Measurements from ENCODE around the gene TECTA. TPM values are rescaled to one million over a fixed set of nuclear protein-coding genes. Genes with fewer than 3 reads are reported as not detected.

The TECTA gene
- total and polyA plus RNA-seq, 2 experiments from 2014 or later, result 0.17 to 0.50 TPM

DNA sequence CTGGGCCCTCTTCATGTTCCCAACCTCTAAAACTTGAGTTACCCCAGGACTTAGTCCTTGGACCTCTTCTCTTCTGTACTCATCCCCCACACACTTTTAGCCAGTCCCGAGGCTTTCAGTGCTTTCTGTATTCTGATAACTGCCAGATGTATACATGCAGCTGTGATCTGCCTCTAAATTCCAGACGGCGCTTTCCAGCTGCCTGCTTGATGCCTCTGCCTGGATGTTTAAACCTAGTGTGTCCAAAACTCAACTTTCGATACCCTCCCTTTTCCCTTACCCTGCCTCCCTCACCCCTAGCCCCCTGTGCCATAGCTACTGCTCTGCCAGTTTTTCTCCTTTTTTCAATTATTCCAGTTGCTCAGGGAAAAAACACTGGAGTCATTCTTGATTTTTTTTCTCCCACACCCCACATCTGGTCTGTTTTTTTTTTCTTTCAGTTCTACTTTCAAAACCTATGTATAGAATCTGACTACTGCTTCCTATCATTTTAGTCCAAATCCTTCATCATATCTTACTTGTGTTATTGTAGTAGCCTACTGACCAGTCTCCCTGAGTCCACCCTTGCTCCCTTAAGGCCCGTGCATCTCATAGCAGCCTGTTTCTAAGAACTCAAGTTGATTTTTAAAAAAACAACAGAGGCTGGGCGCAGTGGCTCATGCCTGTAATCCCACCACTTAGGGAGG is 32.9 kb upstream of the TECTA start:
- Histone ChIP-seq H2AFZ (no peak overlapping the region), H4K20me1 (ENCODE audit: insufficient read depth, poor library complexity, severe bottlenecking) (no peaks in the 10 kb centered on the region), H3K9me2 (replicated peaks; ENCODE audit: insufficient read depth) (no peaks in the 10 kb centered on the region), H3K4me3 (no peak overlapping the region), H3K79me2 (no peaks in the 10 kb centered on the region), H3K27ac (peak overlapping the region; percentile 91), H3K4me2 (peak overlapping the region; percentile 10), H3K36me3 (replicated peaks; ENCODE audit: insufficient read depth, low read depth) (no peaks in the 10 kb centered on the region), H3K4me1 (ENCODE audit: insufficient read depth) (peaks cover 26% of the 10 kb centered on the region), H3K27me3 (no peaks in the 10 kb centered on the region), H3K9me3 (ENCODE audit: low read depth) (no peaks in the 10 kb centered on the region)
- 60% methylated on average over 6 of the region's 6 CpGs for WGBS (ENCODE audit: low lambda C conversion rate, missing lambda C conversion rate)
- DNase-seq (ENCODE audit: low spot score), result peak; percentile 22
- TF ChIP-seq, protein P1, sequence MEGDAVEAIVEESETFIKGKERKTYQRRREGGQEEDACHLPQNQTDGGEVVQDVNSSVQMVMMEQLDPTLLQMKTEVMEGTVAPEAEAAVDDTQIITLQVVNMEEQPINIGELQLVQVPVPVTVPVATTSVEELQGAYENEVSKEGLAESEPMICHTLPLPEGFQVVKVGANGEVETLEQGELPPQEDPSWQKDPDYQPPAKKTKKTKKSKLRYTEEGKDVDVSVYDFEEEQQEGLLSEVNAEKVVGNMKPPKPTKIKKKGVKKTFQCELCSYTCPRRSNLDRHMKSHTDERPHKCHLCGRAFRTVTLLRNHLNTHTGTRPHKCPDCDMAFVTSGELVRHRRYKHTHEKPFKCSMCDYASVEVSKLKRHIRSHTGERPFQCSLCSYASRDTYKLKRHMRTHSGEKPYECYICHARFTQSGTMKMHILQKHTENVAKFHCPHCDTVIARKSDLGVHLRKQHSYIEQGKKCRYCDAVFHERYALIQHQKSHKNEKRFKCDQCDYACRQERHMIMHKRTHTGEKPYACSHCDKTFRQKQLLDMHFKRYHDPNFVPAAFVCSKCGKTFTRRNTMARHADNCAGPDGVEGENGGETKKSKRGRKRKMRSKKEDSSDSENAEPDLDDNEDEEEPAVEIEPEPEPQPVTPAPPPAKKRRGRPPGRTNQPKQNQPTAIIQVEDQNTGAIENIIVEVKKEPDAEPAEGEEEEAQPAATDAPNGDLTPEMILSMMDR (IDR thresholded peaks at IDR 0.05; ENCODE audit: poor library complexity), result no peak
- TF ChIP-seq EZH2phosphoT487 (IDR thresholded peaks at IDR 0.05; ENCODE audit: low read depth, severe bottlenecking, unreplicated experiment) (no peak), EZH2 (IDR thresholded peaks at IDR 0.05; ENCODE audit: borderline replicate concordance) (no peak)

DNA sequence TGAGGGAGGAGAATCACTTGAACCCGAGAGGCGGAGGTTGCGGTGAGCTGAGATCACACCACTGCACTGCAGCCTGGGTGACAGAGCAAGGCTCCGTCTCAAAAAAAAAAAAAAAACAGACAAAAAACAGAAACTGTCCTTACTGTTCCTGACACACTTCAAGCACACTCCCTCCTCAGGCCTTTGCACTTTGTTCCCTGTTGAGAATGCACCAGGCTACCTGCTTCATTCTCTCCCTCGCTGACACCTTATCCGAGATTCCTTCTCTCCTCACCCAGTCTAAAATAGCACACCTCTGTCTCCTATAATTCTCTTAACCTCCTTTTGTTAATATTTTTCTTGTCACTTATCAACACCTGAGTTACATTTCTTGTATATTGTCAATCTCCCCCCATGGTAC is 32.3 kb upstream of the TECTA start:
- H3K9me2 ChIP-seq (replicated peaks; ENCODE audit: insufficient read depth), result no peaks in the 10 kb centered on the region
- H3K4me1 ChIP-seq (ENCODE audit: insufficient read depth), result peaks cover 26% of the 10 kb centered on the region
- H3K9me3 ChIP-seq (ENCODE audit: low read depth), result no peaks in the 10 kb centered on the region
- TF ChIP-seq EZH2phosphoT487 (IDR thresholded peaks at IDR 0.05; ENCODE audit: low read depth, severe bottlenecking, unreplicated experiment) (no peak), EZH2 (IDR thresholded peaks at IDR 0.05; ENCODE audit: borderline replicate concordance) (no peak)
- TF ChIP-seq, protein P1 (IDR thresholded peaks at IDR 0.05; ENCODE audit: poor library complexity), result no peak
- no peaks in the 10 kb centered on the region for H4K20me1 ChIP-seq (ENCODE audit: insufficient read depth, poor library complexity, severe bottlenecking)
- H3K27me3 ChIP-seq, result no peaks in the 10 kb centered on the region
- H3K79me2 ChIP-seq, result no peaks in the 10 kb centered on the region
- H3K4me3 ChIP-seq, result no peak overlapping the region
- peak overlapping the region; percentile 91 for H3K27ac ChIP-seq
- no peaks in the 10 kb centered on the region for H3K36me3 ChIP-seq (replicated peaks; ENCODE audit: insufficient read depth, low read depth)
- no peak overlapping the region for H2AFZ ChIP-seq
- H3K4me2 ChIP-seq, result no peak overlapping the region
- 84% methylated on average over 6 of the region's 6 CpGs for WGBS (ENCODE audit: low lambda C conversion rate, missing lambda C conversion rate)
- DNase-seq (ENCODE audit: low spot score), result peak; percentile 30

DNA sequence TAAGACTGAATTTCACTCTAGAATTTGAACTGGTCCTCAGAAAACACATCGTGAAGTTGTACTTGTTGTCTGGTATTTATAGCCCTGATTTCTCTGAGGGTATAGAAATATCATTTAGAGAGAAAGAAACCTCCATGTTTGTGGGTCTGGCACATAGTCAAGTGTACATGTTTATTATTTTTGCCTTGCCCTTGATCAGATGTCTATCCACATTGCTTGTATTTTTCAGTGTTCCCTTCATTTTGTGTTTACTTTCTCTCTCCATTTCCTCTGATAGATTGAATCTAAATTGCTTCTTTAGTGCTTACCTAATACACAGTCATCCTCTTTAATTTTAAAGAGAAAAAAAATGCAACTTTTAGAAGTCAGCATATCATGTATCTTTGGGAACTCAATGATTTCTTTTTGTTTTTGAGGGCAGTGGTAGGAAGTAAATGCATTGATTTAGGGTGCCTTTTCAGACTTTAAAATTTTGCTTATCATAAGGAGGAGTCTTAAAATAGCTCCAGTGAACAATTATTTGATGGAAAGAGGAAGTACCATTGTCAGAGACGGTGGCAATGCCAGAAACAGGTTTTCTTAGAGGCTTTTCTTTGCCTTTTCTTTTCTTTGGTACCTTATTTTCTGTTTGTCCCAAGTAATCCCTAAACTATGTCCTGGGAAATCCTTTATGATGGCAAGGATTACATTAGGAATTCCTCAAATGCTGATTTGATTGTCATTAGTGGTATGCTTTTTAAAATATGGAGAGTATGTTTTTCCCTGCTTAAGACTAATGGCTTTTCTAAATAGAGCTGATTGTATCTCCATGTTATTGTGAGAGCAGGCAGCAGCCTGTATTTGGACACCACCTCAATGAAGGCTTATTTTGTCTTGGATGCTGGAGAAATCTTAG is 29.8 kb upstream of the TECTA start:
- Histone ChIP-seq H4K20me1 (ENCODE audit: insufficient read depth, poor library complexity, severe bottlenecking) (no peaks in the 10 kb centered on the region), H3K9me3 (ENCODE audit: low read depth) (no peaks in the 10 kb centered on the region), H3K9me2 (replicated peaks; ENCODE audit: insufficient read depth) (no peaks in the 10 kb centered on the region), H3K27me3 (no peaks in the 10 kb centered on the region), H3K4me3 (no peak overlapping the region), H3K4me1 (ENCODE audit: insufficient read depth) (peaks cover 24% of the 10 kb centered on the region), H2AFZ (no peak overlapping the region), H3K4me2 (no peak overlapping the region), H3K27ac (no peak overlapping the region), H3K79me2 (no peaks in the 10 kb centered on the region), H3K36me3 (replicated peaks; ENCODE audit: insufficient read depth, low read depth) (no peaks in the 10 kb centered on the region)
- TF ChIP-seq, protein P1 (IDR thresholded peaks at IDR 0.05; ENCODE audit: poor library complexity), result no peak
- TF ChIP-seq EZH2phosphoT487 (IDR thresholded peaks at IDR 0.05; ENCODE audit: low read depth, severe bottlenecking, unreplicated experiment) (no peak), EZH2 (IDR thresholded peaks at IDR 0.05; ENCODE audit: borderline replicate concordance) (no peak)
- DNase-seq (ENCODE audit: low spot score), result no peak
- 56% methylated on average over 2 of the region's 2 CpGs for WGBS (ENCODE audit: low lambda C conversion rate, missing lambda C conversion rate)
